ENCODE results near the gene AMN1.
"Not testable (repeated sequence)": the region's sequence is repeated elsewhere in the genome, so short reads cannot be mapped to it uniquely, and the experiment has no call there.

The AMN1 gene

GRCh38 chr12:31765931-31766330, 37.1 kb upstream of the AMN1 start:
- no peak for TF ChIP-seq CTCF (IDR thresholded peaks at IDR 0.05; ENCODE audit: extremely low read depth, insufficient read depth, missing control alignments)
- DNase-seq (ENCODE audit: low spot score) = no peak
- in situ Hi-C loops (cut with MboI; ENCODE audit: low pct_unique_long_range_greater_than_20kb, low sequenced_read_pairs, unreplicated experiment) = no loop called here

- in situ Hi-C loops (cut with MboI; ENCODE audit: low pct_unique_long_range_greater_than_20kb, low sequenced_read_pairs, unreplicated experiment) = loop anchor here (10.0 kb wide), 1 partner anchor 545 kb away; no protein-coding TSS in a partner anchor
- TF ChIP-seq CTCF (IDR thresholded peaks at IDR 0.05; ENCODE audit: extremely low read depth, insufficient read depth, missing control alignments) = no peak
- no peak for DNase-seq (ENCODE audit: low spot score)
These were observed 31.0 kb upstream of the AMN1 start for GRCh38 chr12:31759632-31760459.

GRCh38 chr12:31758297-31758696, 29.5 kb upstream of the AMN1 start:
- in situ Hi-C loops (cut with MboI; ENCODE audit: low pct_unique_long_range_greater_than_20kb, low sequenced_read_pairs, unreplicated experiment) = loop anchor here (10.0 kb wide), 1 partner anchor 547 kb away; no protein-coding TSS in a partner anchor
- DNase-seq (ENCODE audit: low spot score) = not testable (repeated sequence)

GRCh38 chr12:31756977-31757420, 28.2 kb upstream of the AMN1 start:
- no peak for DNase-seq (ENCODE audit: low spot score)
- no peak for TF ChIP-seq CTCF (IDR thresholded peaks at IDR 0.05; ENCODE audit: extremely low read depth, insufficient read depth, missing control alignments)
- in situ Hi-C loops (cut with MboI; ENCODE audit: low pct_unique_long_range_greater_than_20kb, low sequenced_read_pairs, unreplicated experiment) = loop anchor here (10.0 kb wide), 1 partner anchor 548 kb away; no protein-coding TSS in a partner anchor

GRCh38 chr12:31752450-31752849, 23.6 kb upstream of the AMN1 start:
- no peak for TF ChIP-seq CTCF (IDR thresholded peaks at IDR 0.05; ENCODE audit: extremely low read depth, insufficient read depth, missing control alignments)
- no peak for DNase-seq (ENCODE audit: low spot score)
- in situ Hi-C loops (cut with MboI; ENCODE audit: low pct_unique_long_range_greater_than_20kb, low sequenced_read_pairs, unreplicated experiment) = loop anchor here (10.0 kb wide), 1 partner anchor 552 kb away; no protein-coding TSS in a partner anchor

GRCh38 chr12:31751085-31751484, 22.3 kb upstream of the AMN1 start:
- in situ Hi-C loops (cut with MboI; ENCODE audit: low pct_unique_long_range_greater_than_20kb, low sequenced_read_pairs, unreplicated experiment) = loop anchor here (10.0 kb wide), 1 partner anchor 554 kb away; no protein-coding TSS in a partner anchor
- no peak for TF ChIP-seq CTCF (IDR thresholded peaks at IDR 0.05; ENCODE audit: extremely low read depth, insufficient read depth, missing control alignments)
- DNase-seq (ENCODE audit: low spot score) = no peak

- in situ Hi-C loops (cut with MboI; ENCODE audit: low pct_unique_long_range_greater_than_20kb, low sequenced_read_pairs, unreplicated experiment) = loop anchor here (10.0 kb wide), 1 partner anchor 554 kb away; no protein-coding TSS in a partner anchor
- no peak for TF ChIP-seq CTCF (IDR thresholded peaks at IDR 0.05; ENCODE audit: extremely low read depth, insufficient read depth, missing control alignments)
- DNase-seq (ENCODE audit: low spot score) = no peak
These were observed 21.9 kb upstream of the AMN1 start for GRCh38 chr12:31750747-31751039.
